ENCODE results near the gene KRT8.
"Not testable (repeated sequence)": the region's sequence is repeated elsewhere in the genome, so short reads cannot be mapped to it uniquely, and the experiment has no call there.

Gene KRT8

DNA sequence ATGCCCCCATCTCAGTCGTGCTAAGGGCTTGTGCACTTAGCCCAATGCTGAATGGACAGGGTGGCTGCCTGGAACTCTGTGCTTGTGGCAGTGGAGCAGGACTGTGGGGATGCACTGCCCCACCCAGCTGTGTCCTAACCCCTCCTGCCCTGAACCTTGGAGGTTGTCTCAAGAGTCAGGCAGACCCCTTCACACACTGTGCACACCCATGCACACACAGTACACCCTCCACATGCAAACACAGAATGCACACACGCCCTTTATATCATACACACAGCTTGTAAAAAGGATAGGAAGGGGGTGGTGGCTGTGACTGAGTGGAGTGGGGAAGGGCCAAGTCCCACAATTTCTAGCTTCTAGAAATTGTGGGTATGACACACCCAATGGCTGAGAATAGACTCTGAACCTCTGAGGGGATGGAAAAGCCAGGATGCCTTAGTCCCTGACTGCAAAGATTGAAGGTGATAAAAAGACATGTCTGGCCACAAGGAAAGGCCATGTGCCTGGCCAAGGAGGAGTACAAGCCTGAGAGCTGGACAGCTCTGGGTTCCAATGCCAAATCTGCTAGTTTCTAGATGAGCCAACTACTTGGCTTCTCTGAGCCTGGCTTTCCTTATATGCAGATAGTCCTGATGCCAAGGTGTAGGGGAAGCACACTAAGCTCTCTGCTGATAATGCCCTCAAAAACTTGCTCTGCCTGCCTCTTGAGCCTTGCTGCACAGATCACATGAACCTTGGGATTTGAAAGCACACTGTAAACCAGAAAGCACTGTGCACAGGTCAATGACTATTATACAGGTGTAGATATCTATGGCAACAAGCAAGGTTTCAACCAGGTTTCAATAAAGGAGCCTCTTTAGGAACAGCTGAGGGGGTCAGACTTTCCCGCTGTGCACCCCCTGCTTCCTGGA lies 8.4 kb downstream of the KRT8 start:
- H3K27me3 Mint-ChIP-seq, result no peaks in the 10 kb centered on the region
- peak; percentile 33 for ATAC-seq
- no peak for DNase-seq
- no peak overlapping the region for H3K4me3 Mint-ChIP-seq
- H3K27ac Mint-ChIP-seq, result no peak overlapping the region
- H3K9me3 Mint-ChIP-seq, result no peaks in the 10 kb centered on the region
- H3K4me1 Mint-ChIP-seq, result no peaks in the 10 kb centered on the region

DNA sequence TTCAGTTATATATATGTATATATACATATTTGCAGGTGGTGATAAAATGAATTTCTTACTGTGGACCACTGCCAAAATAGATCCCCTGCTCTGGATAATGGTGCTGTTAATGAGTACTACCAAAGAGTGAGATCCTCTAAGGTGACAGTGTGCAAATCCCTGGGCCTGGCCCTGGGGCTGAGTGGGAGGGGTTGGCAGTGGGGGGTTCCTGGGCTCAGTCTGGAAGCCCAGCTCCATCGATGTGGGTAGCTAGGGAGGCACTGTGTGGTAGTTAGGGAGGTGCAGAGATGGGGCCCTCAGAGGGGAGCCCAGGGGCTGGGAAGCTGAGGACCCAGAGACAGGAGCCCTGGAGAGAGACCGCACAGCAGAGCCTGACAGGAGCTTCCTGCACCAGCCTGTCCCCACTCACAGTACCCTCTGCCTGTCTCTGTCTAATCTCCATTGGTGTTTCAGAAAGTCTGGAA lies 9.1 kb downstream of the KRT8 start:
- ATAC-seq (peak; percentile 39), DNase-seq (no peak)
- H3K4me1 Mint-ChIP-seq, result no peaks in the 10 kb centered on the region
- H3K27ac Mint-ChIP-seq, result no peak overlapping the region
- H3K9me3 Mint-ChIP-seq, result no peaks in the 10 kb centered on the region
- no peak overlapping the region for H3K4me3 Mint-ChIP-seq
- H3K27me3 Mint-ChIP-seq, result no peaks in the 10 kb centered on the region

DNA sequence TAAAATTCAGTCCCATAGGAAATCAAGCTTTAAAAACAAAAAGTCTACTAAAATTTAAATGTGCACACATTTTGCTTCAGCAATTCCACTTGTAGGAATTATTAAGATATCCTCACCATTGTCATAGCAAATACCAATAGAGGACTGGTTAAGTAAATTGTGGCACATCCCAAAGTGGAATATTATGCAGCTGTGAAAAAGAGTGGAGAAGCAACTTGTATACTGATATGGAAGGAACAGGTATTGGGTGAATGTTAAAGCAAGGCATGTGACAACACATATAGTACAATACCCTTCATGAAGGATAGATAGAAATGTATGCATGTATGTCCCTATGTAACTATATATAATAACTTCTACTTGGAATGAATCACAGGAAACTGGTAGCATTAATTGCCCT lies 11.9 kb downstream of the KRT8 start:
- Mint-ChIP-seq H3K4me3 (no peak overlapping the region), H3K27me3 (no peaks in the 10 kb centered on the region), H3K9me3 (no peaks in the 10 kb centered on the region), H3K27ac (no peak overlapping the region), H3K4me1 (no peaks in the 10 kb centered on the region)
- DNase-seq (no peak), ATAC-seq (no peak)

DNA sequence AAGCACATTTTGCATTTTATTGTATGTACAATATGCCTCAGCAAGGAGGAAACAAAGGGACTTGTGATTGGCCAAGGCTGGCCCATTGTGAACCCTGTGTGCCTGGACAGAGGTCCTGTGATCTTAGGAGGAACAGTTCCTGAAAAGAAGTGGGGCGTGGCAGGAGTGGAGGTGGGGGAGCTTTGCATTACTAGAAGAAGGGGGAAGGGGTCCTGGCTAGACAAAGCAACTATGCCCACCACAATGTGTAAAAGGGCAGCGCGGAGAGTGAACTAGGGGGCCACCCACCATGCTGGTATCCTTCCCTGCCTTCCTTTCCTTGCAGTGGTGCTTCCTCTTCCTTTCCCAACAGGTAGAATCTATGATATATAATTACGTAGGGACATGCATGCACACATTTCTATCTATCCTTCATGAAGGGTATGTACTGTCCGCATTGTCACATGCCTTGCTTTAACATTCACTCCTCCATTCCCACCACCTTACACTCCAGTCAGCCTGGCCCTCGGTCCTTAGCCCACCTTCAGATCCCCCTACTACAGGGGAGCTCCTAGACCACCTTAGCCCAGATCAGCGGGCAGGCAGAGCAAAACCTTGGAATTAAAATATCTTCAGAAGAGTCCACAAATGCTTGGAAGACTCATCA lies 12.5 kb downstream of the KRT8 start:
- H3K4me1 Mint-ChIP-seq, result no peaks in the 10 kb centered on the region
- H3K4me3 Mint-ChIP-seq, result no peak overlapping the region
- no peaks in the 10 kb centered on the region for H3K27me3 Mint-ChIP-seq
- H3K9me3 Mint-ChIP-seq, result no peaks in the 10 kb centered on the region
- H3K27ac Mint-ChIP-seq, result no peak overlapping the region
- DNase-seq (no peak), ATAC-seq (no peak)

DNA sequence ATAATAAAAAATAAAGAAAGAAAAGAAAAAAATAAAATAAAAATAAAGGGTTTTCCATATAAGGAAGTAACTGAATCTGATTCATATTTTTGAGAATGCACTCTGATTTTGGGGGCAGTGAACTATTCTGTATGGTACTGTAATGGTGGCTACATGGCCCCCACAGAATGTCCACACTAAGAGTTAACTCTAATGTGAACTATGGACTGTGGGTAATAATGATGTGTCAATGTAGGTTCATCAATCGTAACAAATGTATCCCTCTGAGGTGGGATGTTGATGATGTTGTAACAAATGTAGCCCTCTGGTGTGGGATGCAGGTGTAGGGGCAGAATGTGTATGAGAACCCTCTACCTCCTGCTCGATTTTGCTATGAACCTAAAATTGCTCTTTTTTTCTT lies 13.8 kb downstream of the KRT8 start:
- DNase-seq (no peak), ATAC-seq (no peak)
- no peaks in the 10 kb centered on the region for H3K27me3 Mint-ChIP-seq
- no peak overlapping the region for H3K4me3 Mint-ChIP-seq
- no peak overlapping the region for H3K27ac Mint-ChIP-seq
- no peaks in the 10 kb centered on the region for H3K9me3 Mint-ChIP-seq
- no peaks in the 10 kb centered on the region for H3K4me1 Mint-ChIP-seq

DNA sequence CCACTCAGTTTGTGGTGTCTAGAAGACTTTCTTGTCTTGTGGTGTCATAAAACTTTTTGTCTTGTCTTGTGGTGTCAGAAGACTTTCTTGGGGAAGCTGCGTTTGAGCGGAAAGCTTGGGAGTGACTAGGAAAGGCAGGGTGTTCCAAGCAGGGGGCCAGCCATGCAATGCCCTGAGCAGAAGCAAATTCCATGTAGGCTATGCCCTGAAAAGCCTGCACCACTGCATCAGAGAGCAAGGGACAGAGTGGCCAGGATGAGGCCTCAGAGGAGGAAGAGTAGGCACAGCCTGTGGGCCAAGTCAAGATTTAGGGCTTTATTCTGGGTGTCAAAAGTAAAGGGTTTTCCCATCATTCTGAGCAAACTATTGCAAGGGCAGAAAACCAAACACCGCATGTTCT lies 14.5 kb downstream of the KRT8 start:
- Mint-ChIP-seq H3K27me3 (no peaks in the 10 kb centered on the region), H3K27ac (no peak overlapping the region), H3K4me3 (no peak overlapping the region), H3K4me1 (no peaks in the 10 kb centered on the region), H3K9me3 (no peaks in the 10 kb centered on the region)
- no peak for DNase-seq
- ATAC-seq, result no peak

DNA sequence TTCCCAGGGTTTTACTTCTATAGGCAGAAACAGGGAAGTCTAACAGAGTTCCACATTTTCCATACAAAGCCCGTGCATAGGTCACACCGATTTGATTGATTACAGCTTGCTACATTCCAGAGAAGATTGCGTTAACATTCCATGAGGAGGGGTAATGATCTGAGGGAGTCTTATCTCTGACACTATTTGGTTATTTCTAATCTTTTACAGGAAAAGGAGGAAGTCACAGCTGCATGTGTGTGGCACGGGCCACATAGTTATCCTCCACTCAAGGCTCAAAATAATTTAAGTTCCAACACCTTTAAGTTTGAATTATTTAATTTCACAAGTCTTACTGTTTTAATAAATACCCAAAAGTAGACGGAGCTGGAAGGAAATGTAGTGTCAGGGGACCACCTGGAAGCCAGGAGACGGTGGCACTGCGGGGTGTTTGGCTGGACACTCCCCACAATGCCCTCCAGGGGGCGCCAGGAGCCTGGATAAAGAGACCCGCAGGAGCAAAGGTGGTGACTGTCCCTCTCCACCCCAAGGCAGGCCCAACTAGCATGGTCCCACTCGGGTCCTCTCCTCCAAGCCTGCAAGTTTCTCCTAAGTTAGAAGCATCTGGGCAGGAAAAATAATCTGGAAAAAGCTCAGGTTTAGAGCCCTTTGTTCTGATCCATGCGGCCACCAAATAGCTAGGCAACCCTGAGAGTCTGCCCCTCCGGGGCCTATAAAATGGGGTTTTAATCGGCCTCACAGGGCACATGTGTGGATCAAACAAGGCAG lies 20.2 kb downstream of the KRT8 start:
- ATAC-seq, result peak; percentile 91
- no peak overlapping the region for H3K4me3 Mint-ChIP-seq
- peaks cover 6% of the 10 kb centered on the region for H3K4me1 Mint-ChIP-seq
- H3K9me3 Mint-ChIP-seq, result no peaks in the 10 kb centered on the region
- H3K27me3 Mint-ChIP-seq, result peaks cover 10% of the 10 kb centered on the region
- H3K27ac Mint-ChIP-seq, result no peak overlapping the region
- peak; percentile 78 to 83 for DNase-seq

DNA sequence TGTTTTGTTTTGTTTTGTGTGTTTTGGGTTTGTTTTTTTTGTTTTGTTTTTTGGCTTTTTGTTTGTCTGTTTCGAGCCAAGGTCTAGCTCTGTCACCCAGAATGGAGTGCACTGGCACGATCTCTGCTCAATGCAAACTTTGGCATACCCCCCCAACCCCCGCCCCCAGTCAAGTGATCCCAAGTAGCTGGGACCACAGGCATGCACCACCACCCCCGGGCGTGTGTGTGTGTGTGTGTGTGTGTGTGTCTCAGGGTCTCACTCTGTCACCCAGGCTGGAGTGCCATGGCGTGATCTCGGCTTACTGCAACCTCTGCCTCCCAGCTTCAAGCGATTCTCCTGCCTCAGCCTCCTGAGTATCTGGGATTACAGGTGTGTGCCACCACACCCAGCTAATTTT lies 24.4 kb downstream of the KRT8 start:
- H3K4me3 Mint-ChIP-seq, H3K9me3 Mint-ChIP-seq, ATAC-seq, DNase-seq, H3K27ac Mint-ChIP-seq: not testable (repeated sequence)
- Mint-ChIP-seq H3K4me1 (peaks cover 18% of the 10 kb centered on the region), H3K27me3 (peaks cover 19% of the 10 kb centered on the region)

DNA sequence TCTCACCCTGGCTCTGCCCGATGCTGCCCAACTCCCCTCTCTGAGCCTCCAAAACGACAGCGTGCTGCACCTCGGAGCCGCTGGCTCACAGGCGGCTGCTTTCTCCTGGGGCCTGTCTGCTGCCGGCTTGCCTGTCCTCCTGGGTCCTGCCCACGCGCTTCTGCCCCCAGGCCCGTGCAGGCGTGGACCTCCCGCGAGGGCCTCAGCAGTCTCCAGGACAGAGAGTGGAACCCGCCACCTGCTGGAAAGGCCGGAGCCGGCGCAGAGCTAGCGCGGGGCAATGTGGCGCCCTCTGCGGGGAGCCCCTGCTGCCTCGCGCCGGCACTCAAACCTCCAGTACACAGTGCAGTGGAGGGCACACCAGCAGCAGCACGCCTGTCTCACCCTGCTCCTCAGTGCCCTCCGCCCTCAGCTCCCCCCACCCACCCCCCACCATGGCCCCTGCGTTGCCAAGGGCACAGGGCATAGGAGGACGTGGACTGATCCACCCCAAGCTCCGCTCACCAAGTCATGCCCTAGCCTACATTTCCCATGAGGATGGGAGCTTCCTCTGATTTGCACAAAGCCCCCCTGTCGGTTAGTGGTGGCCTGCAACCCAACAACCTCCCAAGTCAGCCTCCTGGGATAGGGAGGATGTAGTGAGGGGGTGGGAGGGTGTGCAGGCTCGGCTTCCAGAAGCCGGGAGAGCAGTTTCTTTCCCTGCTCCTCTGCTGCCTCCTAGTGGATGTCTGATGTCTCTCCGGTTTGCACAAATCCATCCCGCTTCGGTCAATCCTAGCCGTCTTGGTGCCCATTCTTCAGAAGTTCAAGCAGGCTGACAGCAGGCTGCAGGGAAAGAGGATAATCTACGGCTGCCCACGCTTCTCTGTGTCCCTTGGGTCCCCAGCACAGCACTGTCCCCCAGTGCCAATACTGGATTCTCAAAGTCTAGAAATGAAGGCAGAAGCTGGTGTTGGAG lies 25.2 kb downstream of the KRT8 start:
- peak; percentile 75 to 78 for DNase-seq

DNA sequence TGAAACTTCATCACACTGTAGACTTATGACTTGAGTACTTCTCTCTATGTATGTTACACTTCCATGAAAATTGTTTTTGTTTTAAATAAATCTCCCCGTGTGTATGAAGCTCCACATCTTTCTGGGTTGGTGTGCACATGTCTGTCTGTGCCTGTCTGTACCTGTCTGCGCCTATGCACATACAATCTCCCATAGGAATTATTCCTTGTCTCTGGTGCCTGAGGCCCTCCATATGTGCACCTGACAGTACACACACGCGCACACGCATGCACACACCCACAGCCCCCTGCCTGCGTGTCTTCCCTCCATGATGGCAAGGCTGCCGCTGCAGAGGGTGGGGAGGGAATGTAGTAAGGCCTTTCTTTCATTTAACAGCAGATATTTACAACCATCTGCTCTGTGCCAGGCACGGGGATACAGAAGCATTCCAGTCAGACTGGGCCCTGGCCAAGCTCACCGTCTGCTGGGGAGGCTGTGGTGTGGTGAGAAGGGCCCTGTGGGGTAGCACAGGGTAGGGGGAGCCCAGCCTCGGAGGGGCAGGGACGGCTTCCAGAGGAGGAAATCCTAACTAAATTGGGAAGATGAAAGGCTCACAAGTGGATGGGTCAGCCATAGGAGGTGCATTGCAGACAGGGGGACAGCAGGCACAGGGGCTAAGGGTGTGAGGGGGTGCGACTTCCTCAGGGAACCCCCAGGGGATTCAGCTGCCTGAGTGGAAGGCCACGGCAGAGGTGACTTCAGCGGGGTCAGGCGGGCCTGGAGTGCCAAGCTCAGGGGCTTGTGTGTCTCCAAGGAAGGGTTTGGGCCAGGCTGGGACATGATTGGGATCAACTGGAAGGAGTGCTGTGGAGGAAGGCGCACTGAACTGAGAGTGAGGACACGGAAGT lies 26.1 kb downstream of the KRT8 start:
- ATAC-seq (no peak), DNase-seq (no peak)
- Mint-ChIP-seq H3K9me3 (no peaks in the 10 kb centered on the region), H3K27me3 (peaks cover 19% of the 10 kb centered on the region), H3K4me1 (peaks cover 31% of the 10 kb centered on the region), H3K4me3 (peak overlapping the region in 1 of 2 donors; percentile 61), H3K27ac (no peak overlapping the region)

More for the DNA sequence above, 25.2 kb downstream of the KRT8 start:
- H3K4me3 Mint-ChIP-seq, result peak overlapping the region; percentile 58 to 80
- H3K9me3 Mint-ChIP-seq, result no peaks in the 10 kb centered on the region
- H3K4me1 Mint-ChIP-seq, result peaks cover 22% of the 10 kb centered on the region
- ATAC-seq, result peak; percentile 95
- H3K27ac Mint-ChIP-seq, result peak overlapping the region in 1 of 2 donors; percentile 8
- H3K27me3 Mint-ChIP-seq, result peaks cover 19% of the 10 kb centered on the region

DNA sequence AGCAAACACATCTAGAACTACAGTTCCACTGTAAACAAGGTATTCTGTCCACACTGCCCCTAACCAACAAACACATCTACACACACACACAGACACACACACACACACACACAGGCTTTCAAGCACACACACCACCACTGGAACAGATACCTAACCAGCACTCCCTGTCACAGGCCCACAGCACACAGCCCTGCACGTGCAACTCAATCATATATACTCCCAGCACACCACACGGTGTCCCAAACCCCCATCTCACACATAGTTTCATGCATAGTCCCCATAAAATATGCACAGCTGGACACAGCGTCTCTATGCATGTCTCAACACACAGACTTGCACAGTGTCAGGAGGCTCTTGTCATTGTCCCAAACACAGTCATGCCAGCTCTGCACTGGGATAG lies 27.6 kb downstream of the KRT8 start:
- peaks cover 19% of the 10 kb centered on the region for H3K27me3 Mint-ChIP-seq
- ATAC-seq (no peak), DNase-seq (no peak)
- no peaks in the 10 kb centered on the region for H3K9me3 Mint-ChIP-seq
- peaks cover 37% of the 10 kb centered on the region for H3K4me1 Mint-ChIP-seq
- H3K27ac Mint-ChIP-seq, result no peak overlapping the region
- no peak overlapping the region for H3K4me3 Mint-ChIP-seq

DNA sequence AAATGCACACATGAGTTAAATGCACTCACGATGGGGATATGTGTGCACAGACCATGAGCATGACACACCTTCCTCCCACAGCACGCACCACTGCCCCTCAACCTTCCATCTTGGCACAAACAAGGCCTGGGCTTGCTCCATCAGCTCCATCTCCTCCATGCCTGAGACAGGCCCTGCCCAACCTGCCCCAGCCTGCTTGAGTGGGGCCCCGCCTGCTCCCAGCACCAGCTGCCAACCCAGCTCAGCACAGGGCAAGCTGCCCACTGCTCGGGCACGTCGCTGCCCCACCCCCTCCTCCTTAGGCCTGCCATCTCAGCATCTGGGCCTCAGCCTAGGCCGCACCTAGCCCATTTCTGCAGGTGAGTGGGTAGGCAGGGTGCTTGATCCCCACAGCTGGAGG lies 28.5 kb downstream of the KRT8 start:
- Mint-ChIP-seq H3K4me3 (no peak overlapping the region), H3K27me3 (peaks cover 16% of the 10 kb centered on the region), H3K9me3 (no peaks in the 10 kb centered on the region), H3K4me1 (peaks cover 37% of the 10 kb centered on the region), H3K27ac (no peak overlapping the region)
- DNase-seq (no peak), ATAC-seq (no peak)

DNA sequence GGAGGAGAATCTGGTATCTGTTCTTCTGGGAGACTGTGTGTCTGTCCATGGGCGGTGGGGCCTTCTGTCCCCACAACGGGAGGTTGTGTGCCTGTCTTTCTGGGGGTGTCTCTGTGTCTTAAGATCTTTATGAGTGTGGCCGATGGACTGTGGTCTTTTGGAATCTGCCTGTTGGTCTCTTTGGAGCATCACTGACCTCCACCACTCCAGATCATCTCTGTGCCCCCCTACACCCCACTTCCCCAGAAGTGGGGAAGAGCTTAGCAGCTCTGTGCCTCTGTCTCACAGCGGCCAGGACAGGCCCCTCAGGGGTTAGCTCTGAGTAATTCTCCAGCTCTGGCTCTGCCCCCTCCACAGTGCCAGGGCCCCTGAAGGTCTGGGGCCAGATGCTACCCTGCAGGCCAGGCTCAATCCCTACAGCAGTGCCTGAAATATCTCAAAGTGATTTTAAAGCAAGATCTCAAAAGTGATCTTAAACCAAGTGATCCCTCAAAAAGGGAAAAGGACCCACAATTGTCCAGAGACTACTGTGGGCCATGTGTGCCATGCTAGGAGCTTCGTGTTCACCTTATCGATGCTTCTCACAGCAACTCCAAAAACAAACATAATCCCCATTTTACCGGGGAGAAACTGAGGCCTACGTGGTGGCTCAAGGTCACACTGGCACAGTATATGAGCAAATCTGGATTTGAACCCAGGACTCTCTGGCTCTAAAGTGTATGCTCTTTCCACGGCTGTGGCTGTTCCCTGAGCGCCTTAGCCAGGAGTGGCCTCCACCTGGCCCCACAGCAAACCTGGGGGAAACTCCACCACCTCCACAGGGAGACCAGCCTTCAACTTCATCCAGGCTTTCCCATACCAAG lies 30.1 kb downstream of the KRT8 start:
- H3K27ac Mint-ChIP-seq, result peak overlapping the region in 1 of 2 donors; percentile 71
- H3K4me3 Mint-ChIP-seq, result peak overlapping the region; percentile 66 to 78
- H3K4me1 Mint-ChIP-seq, result peaks cover 44% of the 10 kb centered on the region
- H3K9me3 Mint-ChIP-seq, result no peaks in the 10 kb centered on the region
- H3K27me3 Mint-ChIP-seq, result peaks cover 9% of the 10 kb centered on the region
- ATAC-seq (no peak), DNase-seq (no peak)

All from stimulated activated naive CD8-positive, alpha-beta T cell treated with anti-CD3 and anti-CD28 coated beads, Interleukin-15, amount 100 ng/mL, for 72 hours (primary cell).